SH-SY5Y (cell line): Measurements from ENCODE around the gene SMARCD1.

Source experiments
- GATA2 ChIP-seq: IDR thresholded peaks from 2 replicates; pipeline ENCODE4 v1.6.1; 2011; ENCODE audit warnings: mild to moderate bottlenecking, low read depth, low read length
- GATA3 ChIP-seq: IDR thresholded peaks from 2 replicates; pipeline ENCODE4 v1.6.1; 2011; ENCODE audit warnings: low read depth, mild to moderate bottlenecking, low read length, moderate library complexity

GRCh38 chr12:50062728-50063460, 22.2 kb upstream of the SMARCD1 start:
- TF ChIP-seq GATA2 (no peak), GATA3 (no peak)
